ENCODE results near the gene ZNF783.
"Not testable (repeated sequence)": the region's sequence is repeated elsewhere in the genome, so short reads cannot be mapped to it uniquely, and the experiment has no call there.

The ZNF783 gene

GRCh38 chr7:149300620-149301285 lies 38.8 kb downstream of the ZNF783 start:
- DNase-seq (ENCODE audit: low read depth, low spot score), result no peak

GRCh38 chr7:149302222-149302621 lies 40.2 kb downstream of the ZNF783 start:
- no peak for DNase-seq (ENCODE audit: low read depth, low spot score)

- DNase-seq (ENCODE audit: low read depth, low spot score), result no peak
Observed at GRCh38 chr7:149302865-149303264, 40.9 kb downstream of the ZNF783 start.

GRCh38 chr7:149304006-149304405 lies 42.0 kb downstream of the ZNF783 start:
- DNase-seq (ENCODE audit: low read depth, low spot score), result no peak

- DNase-seq (ENCODE audit: low read depth, low spot score), result no peak
Observed at GRCh38 chr7:149306854-149307253, 44.9 kb downstream of the ZNF783 start.

GRCh38 chr7:149307775-149308501 lies 45.9 kb downstream of the ZNF783 start:
- DNase-seq (ENCODE audit: low read depth, low spot score), result no peak

GRCh38 chr7:149310113-149310836 lies 48.3 kb downstream of the ZNF783 start:
- peak; percentile 41 for DNase-seq (ENCODE audit: low read depth, low spot score)

- no peak for DNase-seq (ENCODE audit: low read depth, low spot score)
Observed at GRCh38 chr7:149310990-149311573, 49.1 kb downstream of the ZNF783 start.

GRCh38 chr7:149313981-149314380 lies 52.0 kb downstream of the ZNF783 start:
- DNase-seq (ENCODE audit: low read depth, low spot score), result no peak

GRCh38 chr7:149316606-149317005 lies 54.6 kb downstream of the ZNF783 start:
- DNase-seq (ENCODE audit: low read depth, low spot score), result no peak

- no peak for DNase-seq (ENCODE audit: low read depth, low spot score)
Observed at GRCh38 chr7:149317496-149317895, 55.5 kb downstream of the ZNF783 start.

GRCh38 chr7:149317986-149318672 lies 56.1 kb downstream of the ZNF783 start:
- DNase-seq (ENCODE audit: low read depth, low spot score), result no peak

- DNase-seq (ENCODE audit: low read depth, low spot score), result no peak
Observed at GRCh38 chr7:149319376-149319775, 57.4 kb downstream of the ZNF783 start.

GRCh38 chr7:149320313-149321124 lies 58.5 kb downstream of the ZNF783 start:
- no peak for DNase-seq (ENCODE audit: low read depth, low spot score)

GRCh38 chr7:149321125-149321905 lies 59.3 kb downstream of the ZNF783 start:
- DNase-seq (ENCODE audit: low read depth, low spot score), result not testable (repeated sequence)

GRCh38 chr7:149321978-149322541 lies 60.1 kb downstream of the ZNF783 start:
- no peak for DNase-seq (ENCODE audit: low read depth, low spot score)

- DNase-seq (ENCODE audit: low read depth, low spot score), result no peak
Observed at GRCh38 chr7:149322737-149323136, 60.7 kb downstream of the ZNF783 start.

GRCh38 chr7:149325248-149325647 lies 63.3 kb downstream of the ZNF783 start:
- no peak for DNase-seq (ENCODE audit: low read depth, low spot score)

- no peak for DNase-seq (ENCODE audit: low read depth, low spot score)
Observed at GRCh38 chr7:149329265-149329664, 67.3 kb downstream of the ZNF783 start.

Data from brain pericyte (primary cell).